SK-N-SH treated with all-trans-retinoic acid at 6 μM for 48 hours (cell line): ENCODE data around the gene DNER.
"Not testable (repeated sequence)": the region's sequence is repeated elsewhere in the genome, so short reads cannot be mapped to it uniquely, and the experiment has no call there.

Experiments used
- ATAC-seq: fragments of 200-7000 bp; cut with Tn5 transposase; 3 replicates; pipeline ENCODE4 v1.9.1; 2020; ENCODE audit warnings: mild to moderate bottlenecking, moderate library complexity
- ARNTL ChIP-seq: fragments of 450-650 bp; formaldehyde crosslinking; IDR thresholded peaks from 2 replicates; pipeline ENCODE4 v1.5.0; 2020; ENCODE audit warnings: low read depth, mild to moderate bottlenecking, moderate library complexity, borderline replicate concordance
- BACH2 ChIP-seq: fragments of 250-450 bp; sonication (Bioruptor Pico); IDR thresholded peaks from 2 replicates; pipeline ENCODE4 v1.9.0; 2021; ENCODE audit warnings: mild to moderate bottlenecking, borderline replicate concordance
- CREB5 ChIP-seq: fragments of 250-450 bp; sonication (Bioruptor Pico); IDR thresholded peaks from 2 replicates; pipeline ENCODE4 v1.5.1; 2020; ENCODE audit warnings: low read depth, mild to moderate bottlenecking, moderate library complexity
- CSDC2 ChIP-seq: fragments of 250-450 bp; sonication (Bioruptor Pico); IDR thresholded peaks from 2 replicates; pipeline ENCODE4 v1.5.0; 2020; ENCODE audit warnings: mild to moderate bottlenecking, moderate library complexity
- CSRNP3 ChIP-seq: fragments of 250-450 bp; sonication (Bioruptor Pico); IDR thresholded peaks from 2 replicates; pipeline ENCODE4 v1.5.1; 2021; ENCODE audit warnings: mild to moderate bottlenecking, moderate library complexity
- ESRRG ChIP-seq: fragments of 250-450 bp; sonication (Bioruptor Pico); IDR thresholded peaks from 2 replicates; pipeline ENCODE4 v1.6.1; 2021; ENCODE audit warnings: mild to moderate bottlenecking
- ISL1 ChIP-seq: fragments of 250-450 bp; sonication (Bioruptor Pico); IDR thresholded peaks from 2 replicates; pipeline ENCODE4 v2.1.2; 2022; ENCODE audit warnings: mild to moderate bottlenecking, moderate library complexity
- OSR1 ChIP-seq: fragments of 250-450 bp; sonication (Bioruptor Pico); IDR thresholded peaks from 2 replicates; pipeline ENCODE4 v1.8.0; 2022; ENCODE audit warnings: moderate library complexity, mild to moderate bottlenecking, inconsistent platforms
- PATZ1 ChIP-seq: fragments of 250-450 bp; sonication (Bioruptor Pico); IDR thresholded peaks from 2 replicates; pipeline ENCODE4 v1.8.0; 2020; ENCODE audit warnings: mild to moderate bottlenecking, moderate library complexity, borderline replicate concordance
- POU6F1 ChIP-seq: fragments of 250-450 bp; sonication (Bioruptor Pico); IDR thresholded peaks from 2 replicates; pipeline ENCODE4 v1.8.0; 2021; ENCODE audit warnings: low read depth, mild to moderate bottlenecking, moderate library complexity, borderline replicate concordance
- RARB ChIP-seq: fragments of 250-450 bp; sonication (Bioruptor Pico); IDR thresholded peaks from 2 replicates; pipeline ENCODE4 v1.8.0; 2021; ENCODE audit warnings: mild to moderate bottlenecking, moderate library complexity
- SNAI2 ChIP-seq: fragments of 250-450 bp; sonication (Bioruptor Pico); IDR thresholded peaks from 2 replicates; pipeline ENCODE4 v1.5.0; 2020; ENCODE audit warnings: mild to moderate bottlenecking, moderate library complexity
- TCF4 ChIP-seq: fragments of 250-450 bp; sonication (Bioruptor Pico); IDR thresholded peaks from 2 replicates; pipeline ENCODE4 v1.8.0; 2021; ENCODE audit warnings: mild to moderate bottlenecking, moderate library complexity, borderline replicate concordance
- TOX ChIP-seq: fragments of 250-450 bp; sonication (Bioruptor Pico); IDR thresholded peaks from 2 replicates; pipeline ENCODE4 v1.8.0; 2021; ENCODE audit warnings: mild to moderate bottlenecking, moderate library complexity, borderline replicate concordance
- TSHZ2 ChIP-seq: fragments of 250-450 bp; sonication (Bioruptor Pico); IDR thresholded peaks from 2 replicates; pipeline ENCODE4 v1.5.0; 2020; ENCODE audit warnings: mild to moderate bottlenecking, moderate library complexity
- ZC3H10 ChIP-seq: fragments of 250-450 bp; sonication (Bioruptor Pico); IDR thresholded peaks from 2 replicates; pipeline ENCODE4 v1.5.1; 2021; ENCODE audit warnings: mild to moderate bottlenecking, moderate library complexity
- ZFP3 ChIP-seq: fragments of 250-450 bp; sonication (Bioruptor Pico); IDR thresholded peaks from 2 replicates; pipeline ENCODE4 v1.5.0; 2020; ENCODE audit warnings: mild to moderate bottlenecking, moderate library complexity
- ZFP30 ChIP-seq: fragments of 450-650 bp; formaldehyde crosslinking; IDR thresholded peaks from 2 replicates; pipeline ENCODE4 v1.5.0; 2022; ENCODE audit warnings: mild to moderate bottlenecking, moderate library complexity
- ZNF70 ChIP-seq: fragments of 450-650 bp; formaldehyde crosslinking; IDR thresholded peaks from 2 replicates; pipeline ENCODE4 v1.5.0; 2020; ENCODE audit warnings: mild to moderate bottlenecking, moderate library complexity
- ZNF8 ChIP-seq: fragments of 450-650 bp; formaldehyde crosslinking; IDR thresholded peaks from 2 replicates; pipeline ENCODE4 v1.5.0; 2020; ENCODE audit warnings: mild to moderate bottlenecking, moderate library complexity

Gene DNER

GRCh38 chr2:229620289-229620688 is 94.1 kb downstream of the DNER start (continued):
- no peak for TF ChIP-seq TOX (CRISPR knock-in tag)
- no peak for TF ChIP-seq POU6F1 (CRISPR knock-in tag)
- no peak for TF ChIP-seq CSDC2 (CRISPR knock-in tag)
- no peak for TF ChIP-seq BACH2 (CRISPR knock-in tag)
- TF ChIP-seq OSR1 = no peak
- TF ChIP-seq SNAI2 (CRISPR knock-in tag) = no peak
- TF ChIP-seq ZNF8 (CRISPR knock-in tag) = no peak

- ATAC-seq = no peak
Measured at GRCh38 chr2:229616433-229616832, 97.9 kb downstream of the DNER start.

GRCh38 chr2:229614021-229614420 is 100.3 kb downstream of the DNER start:
- ATAC-seq = not testable (repeated sequence)

More at GRCh38 chr2:229616433-229616832, 97.9 kb downstream of the DNER start:
- TF ChIP-seq SNAI2 (CRISPR knock-in tag) (no peak), ISL1 (CRISPR knock-in tag) (no peak), ZFP30 (CRISPR knock-in tag) (no peak), CSDC2 (CRISPR knock-in tag) (no peak), TCF4 (CRISPR knock-in tag) (no peak), CREB5 (CRISPR knock-in tag) (no peak), ZFP3 (CRISPR knock-in tag) (no peak), RARB (CRISPR knock-in tag) (no peak), TSHZ2 (CRISPR knock-in tag) (no peak), ZC3H10 (no peak), ARNTL (no peak), CSRNP3 (no peak), BACH2 (CRISPR knock-in tag) (no peak), TOX (CRISPR knock-in tag) (no peak), OSR1 (no peak)

- no peak; the same call in 2 of the 3 replicates for ATAC-seq
- TF ChIP-seq ZFP30 (CRISPR knock-in tag) (no peak), ESRRG (no peak), CREB5 (CRISPR knock-in tag) (no peak), ZNF70 (no peak), POU6F1 (CRISPR knock-in tag) (no peak), PATZ1 (CRISPR knock-in tag) (no peak), ZFP3 (CRISPR knock-in tag) (no peak), ARNTL (no peak), CSDC2 (CRISPR knock-in tag) (no peak), SNAI2 (CRISPR knock-in tag) (no peak), TSHZ2 (CRISPR knock-in tag) (no peak)
Measured at GRCh38 chr2:229612384-229612971, 101.9 kb downstream of the DNER start.
